ENCODE data around the gene MGARP. TPM values are rescaled to one million over a fixed set of nuclear protein-coding genes. Genes with fewer than 3 reads are reported as not detected.

MGARP gene
- total and polyA plus RNA-seq, 4 donors = 0.17 to 0.87 (median 0.36) TPM

DNA sequence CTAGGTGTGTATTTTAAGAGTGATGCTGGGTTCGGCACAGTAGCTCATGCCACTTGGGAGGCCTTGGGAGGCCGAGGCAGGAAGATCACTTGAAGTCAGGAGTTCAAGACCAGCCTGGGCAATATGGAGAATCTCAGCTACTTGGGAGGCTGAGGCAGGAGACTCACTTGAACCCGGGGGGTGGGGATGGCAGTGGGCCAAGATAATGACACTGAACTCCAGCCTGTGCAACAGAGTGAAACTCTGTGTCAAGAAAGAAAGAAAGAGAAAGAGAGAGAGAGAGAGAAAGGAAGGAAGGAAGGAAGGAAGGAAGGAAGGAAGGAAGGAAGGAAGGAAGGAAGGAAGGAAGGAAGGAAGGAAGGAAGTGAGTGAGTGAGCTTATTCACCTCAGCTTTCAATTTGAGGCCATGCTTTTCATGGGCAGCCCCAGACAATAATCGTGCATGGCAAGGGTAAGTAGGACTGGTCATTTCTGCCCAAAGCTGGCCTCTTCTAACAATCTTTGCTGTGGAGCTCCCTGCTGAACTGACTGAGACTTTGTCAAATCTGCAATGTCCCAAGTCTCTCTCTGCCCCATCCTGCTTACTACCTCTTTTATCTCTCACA is 60.5 kb downstream of the MGARP start:
- no peak overlapping the region for H3K4me3 ChIP-seq
- H3K9ac ChIP-seq (ENCODE audit: insufficient read depth in 1 of 2, low read length in 2 of 2) = no peak overlapping the region
- H3K4me1 ChIP-seq (ENCODE audit: control insufficient read depth in 5 of 5, insufficient read depth in 5 of 5, low read length in 5 of 5) = peaks cover 0 to under 1% (median 0%) of the 10 kb centered on the region in 5 donors
- no peak for ATAC-seq (ENCODE audit: insufficient read depth, low FRiP score)
- WGBS, 2 donors = 88 to 90% methylated on average over 4 of the region's 4 CpGs
- H3K36me3 ChIP-seq (ENCODE audit: control insufficient read depth in 4 of 4, insufficient read depth in 4 of 4, low read length in 4 of 4) = no peaks in the 10 kb centered on the region
- TF ChIP-seq, protein P1, sequence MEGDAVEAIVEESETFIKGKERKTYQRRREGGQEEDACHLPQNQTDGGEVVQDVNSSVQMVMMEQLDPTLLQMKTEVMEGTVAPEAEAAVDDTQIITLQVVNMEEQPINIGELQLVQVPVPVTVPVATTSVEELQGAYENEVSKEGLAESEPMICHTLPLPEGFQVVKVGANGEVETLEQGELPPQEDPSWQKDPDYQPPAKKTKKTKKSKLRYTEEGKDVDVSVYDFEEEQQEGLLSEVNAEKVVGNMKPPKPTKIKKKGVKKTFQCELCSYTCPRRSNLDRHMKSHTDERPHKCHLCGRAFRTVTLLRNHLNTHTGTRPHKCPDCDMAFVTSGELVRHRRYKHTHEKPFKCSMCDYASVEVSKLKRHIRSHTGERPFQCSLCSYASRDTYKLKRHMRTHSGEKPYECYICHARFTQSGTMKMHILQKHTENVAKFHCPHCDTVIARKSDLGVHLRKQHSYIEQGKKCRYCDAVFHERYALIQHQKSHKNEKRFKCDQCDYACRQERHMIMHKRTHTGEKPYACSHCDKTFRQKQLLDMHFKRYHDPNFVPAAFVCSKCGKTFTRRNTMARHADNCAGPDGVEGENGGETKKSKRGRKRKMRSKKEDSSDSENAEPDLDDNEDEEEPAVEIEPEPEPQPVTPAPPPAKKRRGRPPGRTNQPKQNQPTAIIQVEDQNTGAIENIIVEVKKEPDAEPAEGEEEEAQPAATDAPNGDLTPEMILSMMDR (IDR thresholded peaks at IDR 0.05; ENCODE audit: control extremely low read depth, extremely low read depth) = no peak
- no peaks in the 10 kb centered on the region for H3K9me3 ChIP-seq (ENCODE audit: control insufficient read depth in 4 of 4, insufficient read depth in 3 of 4, low read length in 3 of 4)
- no peak overlapping the region for H3K27ac ChIP-seq (ENCODE audit: low read depth in 1 of 2, low read length in 1 of 2)
- H3K27me3 ChIP-seq (ENCODE audit: control insufficient read depth in 3 of 3, insufficient read depth in 3 of 3, low read length in 2 of 3) = no peaks in the 10 kb centered on the region
- DNase-seq = no peak

Small RNA genes within 50 kb of the gene (small RNA-seq; reads per million reads assigned to genes)
- gene RNU6-1074P (ENCODE audit: low replicate concordance) (not detected), gene RNU6-1214P (ENCODE audit: low replicate concordance) (not detected), gene RNU6-506P (ENCODE audit: low replicate concordance) (not detected)

Other genes with a start within 250 kb of the MGARP start
- 100 to 1,000 TPM in 1 of 2 donors, 10 to 100 TPM in 1; 37.4 to 101 TPM for gene ELF2, start 103.0 kb downstream of the MGARP start, total RNA-seq
- gene ELF2, start 103.0 kb downstream of the MGARP start, polyA plus RNA-seq = 10 to 100 TPM; 11.6 to 19.9 TPM
- 10 to 100 TPM; 35.1 to 41.3 TPM for gene NAA15, start 21.3 kb upstream of the MGARP start, total RNA-seq
- 10 to 100 TPM in 1 of 2 donors, 1 to 10 TPM in 1; 5.7 to 10.5 TPM for gene NAA15, start 21.3 kb upstream of the MGARP start, polyA plus RNA-seq
- gene NDUFC1, start 22.3 kb upstream of the MGARP start, total RNA-seq = 10 to 100 TPM; 45.0 to 46.9 TPM
- gene NDUFC1, start 22.3 kb upstream of the MGARP start, polyA plus RNA-seq = 100 to 1,000 TPM in 1 of 2 donors, 10 to 100 TPM in 1; 57.2 to 122 TPM
- gene RAB33B, start 173.9 kb upstream of the MGARP start, total RNA-seq = 10 to 100 TPM in 1 of 2 donors, 1 to 10 TPM in 1; 9.1 to 24.8 TPM
- 1 to 10 TPM; 3.8 to 4.9 TPM for gene RAB33B, start 173.9 kb upstream of the MGARP start, polyA plus RNA-seq